Activated B cell treated with CpG ODN at 0.5 μM for 24 hours (primary cell): ENCODE measurements around the gene NLRC5. TPM values are rescaled to one million over a fixed set of nuclear protein-coding genes. Genes with fewer than 3 reads are reported as not detected.
"Not testable (repeated sequence)": the region's sequence is repeated elsewhere in the genome, so short reads cannot be mapped to it uniquely, and the experiment has no call there.

Experiments used
- ATAC-seq: fragments of 200-7000 bp; cut with Tn5 transposase; one replicate; pipeline ENCODE4 v1.10.0; 2021; ENCODE audit warnings: low read depth, mild to moderate bottlenecking, moderate library complexity
- CTCF ChIA-PET: fragments of 350-600 bp; sonication (Branson Sonifier 250); formaldehyde crosslinking; loops from one replicate; lab custom pipeline; 2021; ENCODE audit warnings: antibody characterized with exemption; lab: Charles Lee
- POLR2A ChIA-PET: fragments of 350-600 bp; sonication (Branson Sonifier 250); formaldehyde crosslinking; loops from one replicate; lab custom pipeline; 2021; ENCODE audit warnings: antibody characterized with exemption; lab: Charles Lee
- DNase-seq: peaks from one replicate; pipeline ENCODE4 v3.0.0; 2022
- H3K27ac Mint-ChIP-seq: one replicate; pipeline ENCODE4 v1.8.0; 2020; ENCODE audit warnings: mixed read lengths
- H3K27me3 Mint-ChIP-seq: one replicate; pipeline ENCODE4 v1.8.0; 2021; ENCODE audit warnings: mixed read lengths
- H3K36me3 Mint-ChIP-seq: one replicate; pipeline ENCODE4 v1.8.0; 2021; ENCODE audit warnings: low read depth, mixed read lengths
- H3K4me1 Mint-ChIP-seq: one replicate; pipeline ENCODE4 v1.8.0; 2021; ENCODE audit warnings: mixed read lengths
- H3K4me3 Mint-ChIP-seq: one replicate; pipeline ENCODE4 v1.8.0; 2020; ENCODE audit warnings: mild to moderate bottlenecking, mixed read lengths
- H3K9me3 Mint-ChIP-seq: one replicate; pipeline ENCODE4 v1.8.0; 2020; ENCODE audit warnings: mixed read lengths
- CTCF ChIP-seq: fragments of 200-600 bp; IDR thresholded peaks from one replicate; pipeline ENCODE4 v1.8.0; 2022; ENCODE audit warnings: antibody characterized with exemption, mild to moderate bottlenecking
- intact Hi-C: fragments of 100-400 bp; cut with micrococcal nuclease; formaldehyde crosslinking; loops from one replicate; pipeline ENCODE4 v1.15.1; 2024
- total RNA-seq: library from RNA; stranded (reverse); gene quantifications from 2 replicates; pipeline ENCODE4 v1.2.3, GENCODE V29; 2022

Gene NLRC5
- total RNA-seq, 1 donor from 2014 or later = 372 TPM

GRCh38 chr16:57070424-57070823, 81.1 kb downstream of the NLRC5 start:
- ChIA-PET CTCF (interaction anchor here (1.3 to 1.9 kb wide), 2 partner anchors 13 to 106 kb away, joined by 4 to 10 read pairs; no protein-coding TSS in a partner anchor), POLR2A (interaction anchor here (1.0 kb wide), 1 partner anchor 81 kb away, joined by 3 read pairs; the partner anchor contains the start of gene NLRC5)
- Mint-ChIP-seq H3K36me3 (peaks cover 78% of the 10 kb centered on the region), H3K27ac (peak overlapping the region; percentile 24), H3K4me1 (peaks cover 14% of the 10 kb centered on the region), H3K9me3 (no peaks in the 10 kb centered on the region), H3K27me3 (no peaks in the 10 kb centered on the region), H3K4me3 (no peak overlapping the region)
- ATAC-seq = no peak
- TF ChIP-seq CTCF = no peak
- intact Hi-C loops = no loop called here
- no peak for DNase-seq

- POLR2A ChIA-PET, DNase-seq, H3K27ac Mint-ChIP-seq, H3K27me3 Mint-ChIP-seq, intact Hi-C loops, CTCF ChIA-PET, ATAC-seq, H3K4me3 Mint-ChIP-seq, H3K9me3 Mint-ChIP-seq: not testable (repeated sequence)
- H3K4me1 Mint-ChIP-seq = peaks cover 14% of the 10 kb centered on the region
- peaks cover 80% of the 10 kb centered on the region for H3K36me3 Mint-ChIP-seq
These were observed 81.8 kb downstream of the NLRC5 start for GRCh38 chr16:57071081-57071732.

- intact Hi-C loops = no loop called here
- POLR2A ChIA-PET = no interaction called here
- TF ChIP-seq CTCF = no peak
- Mint-ChIP-seq H3K4me1 (peaks cover 10% of the 10 kb centered on the region), H3K27me3 (no peaks in the 10 kb centered on the region), H3K9me3 (no peaks in the 10 kb centered on the region), H3K36me3 (peaks cover 83% of the 10 kb centered on the region), H3K4me3 (no peak overlapping the region), H3K27ac (peak overlapping the region; percentile 24)
- DNase-seq (no peak), ATAC-seq (no peak)
- CTCF ChIA-PET = no interaction called here
These were observed 82.7 kb downstream of the NLRC5 start for GRCh38 chr16:57071831-57072582.

GRCh38 chr16:57072616-57073275, 83.4 kb downstream of the NLRC5 start:
- intact Hi-C loops = no loop called here
- ChIA-PET POLR2A (no interaction called here), CTCF (interaction anchor here (1.1 kb wide), 1 partner anchor 20 kb away, joined by 5 read pairs; the partner anchor contains the start of gene CPNE2)
- no peak for DNase-seq
- Mint-ChIP-seq H3K27me3 (no peaks in the 10 kb centered on the region), H3K36me3 (peaks cover 82% of the 10 kb centered on the region), H3K4me3 (no peak overlapping the region), H3K9me3 (no peaks in the 10 kb centered on the region), H3K4me1 (peaks cover 2% of the 10 kb centered on the region), H3K27ac (no peak overlapping the region)
- TF ChIP-seq CTCF = no peak
- no peak for ATAC-seq

GRCh38 chr16:57077714-57078113, 88.4 kb downstream of the NLRC5 start:
- H3K4me3 Mint-ChIP-seq = no peak overlapping the region
- intact Hi-C loops = no loop called here
- no peak for ATAC-seq
- ChIA-PET POLR2A (no interaction called here), CTCF (interaction anchor here (0.6 kb wide), 1 partner anchor 111 kb away, joined by 3 read pairs; no protein-coding TSS in a partner anchor)
- no peak for TF ChIP-seq CTCF
- no peaks in the 10 kb centered on the region for H3K4me1 Mint-ChIP-seq
- H3K36me3 Mint-ChIP-seq = peaks cover 77% of the 10 kb centered on the region
- no peaks in the 10 kb centered on the region for H3K9me3 Mint-ChIP-seq
- no peak for DNase-seq
- no peaks in the 10 kb centered on the region for H3K27me3 Mint-ChIP-seq
- H3K27ac Mint-ChIP-seq = no peak overlapping the region
